Esophagus muscularis mucosa (tissue), 3 donors: ENCODE results near the gene UROC1.

Source experiments
- POLR2A ChIP-seq: fragments of 450-650 bp; IDR thresholded peaks from one replicate; pipeline ENCODE4 v1.6.1; 2017; ENCODE audit warnings: antibody characterized with exemption, moderate library complexity, mild to moderate bottlenecking, low read depth
- TF ChIP-seq, protein P1 (sequence below), 3 experiments: fragments of 200-600 bp in 2 of 3; fragments of 450-650 bp in 1 of 3; sonication (generic) in 2 of 3; IDR thresholded peaks; one replicate each; pipeline ENCODE4 v1.5.1; 2017 to 2019; ENCODE audit warnings: antibody characterized with exemption in 3 of 3, mild to moderate bottlenecking in 2 of 3, moderate library complexity in 1 of 3

DNA sequence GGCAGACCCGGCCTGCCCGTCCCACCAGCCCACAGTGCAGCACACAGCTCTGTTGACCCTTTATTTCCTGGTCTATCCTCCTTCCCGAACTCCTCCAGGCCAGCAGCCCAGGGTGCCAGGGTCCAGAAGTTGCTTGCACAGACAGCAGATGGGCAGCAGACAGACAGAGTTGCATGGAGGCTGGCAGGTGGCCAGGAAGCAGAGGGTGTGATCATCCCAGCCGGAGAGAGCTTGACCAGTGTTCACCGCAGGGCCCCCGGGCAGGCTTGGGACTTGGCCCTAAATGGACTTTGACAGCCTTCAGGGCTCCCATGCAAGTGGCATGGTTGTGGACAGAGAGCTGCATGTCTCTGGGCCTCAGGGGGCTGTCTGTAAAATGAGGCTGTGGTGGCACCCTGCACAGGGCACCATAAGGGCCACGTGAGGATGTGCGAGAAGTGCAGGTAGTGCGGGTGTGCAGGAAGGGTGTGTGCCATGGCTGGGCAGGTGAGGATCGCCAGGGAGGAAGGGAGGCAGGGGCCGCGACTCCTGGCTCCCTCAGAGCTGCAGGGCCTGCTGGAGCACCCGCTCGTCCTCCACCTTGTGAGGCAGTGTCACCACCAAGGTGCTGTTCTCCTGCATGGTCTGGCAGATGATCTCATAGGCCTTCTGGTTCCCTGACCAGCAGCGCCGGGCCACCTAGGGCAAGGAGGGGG lies 35.6 kb downstream of the UROC1 start:
- TF ChIP-seq POLR2A = no peak
- TF ChIP-seq, protein P1, sequence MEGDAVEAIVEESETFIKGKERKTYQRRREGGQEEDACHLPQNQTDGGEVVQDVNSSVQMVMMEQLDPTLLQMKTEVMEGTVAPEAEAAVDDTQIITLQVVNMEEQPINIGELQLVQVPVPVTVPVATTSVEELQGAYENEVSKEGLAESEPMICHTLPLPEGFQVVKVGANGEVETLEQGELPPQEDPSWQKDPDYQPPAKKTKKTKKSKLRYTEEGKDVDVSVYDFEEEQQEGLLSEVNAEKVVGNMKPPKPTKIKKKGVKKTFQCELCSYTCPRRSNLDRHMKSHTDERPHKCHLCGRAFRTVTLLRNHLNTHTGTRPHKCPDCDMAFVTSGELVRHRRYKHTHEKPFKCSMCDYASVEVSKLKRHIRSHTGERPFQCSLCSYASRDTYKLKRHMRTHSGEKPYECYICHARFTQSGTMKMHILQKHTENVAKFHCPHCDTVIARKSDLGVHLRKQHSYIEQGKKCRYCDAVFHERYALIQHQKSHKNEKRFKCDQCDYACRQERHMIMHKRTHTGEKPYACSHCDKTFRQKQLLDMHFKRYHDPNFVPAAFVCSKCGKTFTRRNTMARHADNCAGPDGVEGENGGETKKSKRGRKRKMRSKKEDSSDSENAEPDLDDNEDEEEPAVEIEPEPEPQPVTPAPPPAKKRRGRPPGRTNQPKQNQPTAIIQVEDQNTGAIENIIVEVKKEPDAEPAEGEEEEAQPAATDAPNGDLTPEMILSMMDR (IDR thresholded peaks at IDR 0.05) = no peak
